Tibial nerve (tissue), 4 donors: Measurements from ENCODE around the gene PIPOX.

Experiments
- EP300 ChIP-seq, 2 donors: sonication (generic); formaldehyde crosslinking; IDR thresholded peaks; one replicate each; pipeline ENCODE4 v1.6.1; 2017; ENCODE audit warnings: antibody characterized with exemption in 2 of 2, mild to moderate bottlenecking in 1 of 2
- POLR2A ChIP-seq, 2 donors: fragments of 450-650 bp; IDR thresholded peaks; one replicate each; pipeline ENCODE4 v1.6.1; 2017; ENCODE audit warnings: antibody characterized with exemption in 2 of 2, mild to moderate bottlenecking in 2 of 2, moderate library complexity in 2 of 2
- TF ChIP-seq, protein P1 (sequence below), 5 experiments: fragments of 200-600 bp in 3 of 5; fragments of 450-650 bp in 2 of 5; sonication (generic) in 3 of 5; IDR thresholded peaks; one replicate each; pipeline ENCODE4 v1.5.1; 2016 to 2019; ENCODE audit warnings: antibody characterized with exemption in 5 of 5, mild to moderate bottlenecking in 3 of 5, moderate library complexity in 2 of 5

DNA sequence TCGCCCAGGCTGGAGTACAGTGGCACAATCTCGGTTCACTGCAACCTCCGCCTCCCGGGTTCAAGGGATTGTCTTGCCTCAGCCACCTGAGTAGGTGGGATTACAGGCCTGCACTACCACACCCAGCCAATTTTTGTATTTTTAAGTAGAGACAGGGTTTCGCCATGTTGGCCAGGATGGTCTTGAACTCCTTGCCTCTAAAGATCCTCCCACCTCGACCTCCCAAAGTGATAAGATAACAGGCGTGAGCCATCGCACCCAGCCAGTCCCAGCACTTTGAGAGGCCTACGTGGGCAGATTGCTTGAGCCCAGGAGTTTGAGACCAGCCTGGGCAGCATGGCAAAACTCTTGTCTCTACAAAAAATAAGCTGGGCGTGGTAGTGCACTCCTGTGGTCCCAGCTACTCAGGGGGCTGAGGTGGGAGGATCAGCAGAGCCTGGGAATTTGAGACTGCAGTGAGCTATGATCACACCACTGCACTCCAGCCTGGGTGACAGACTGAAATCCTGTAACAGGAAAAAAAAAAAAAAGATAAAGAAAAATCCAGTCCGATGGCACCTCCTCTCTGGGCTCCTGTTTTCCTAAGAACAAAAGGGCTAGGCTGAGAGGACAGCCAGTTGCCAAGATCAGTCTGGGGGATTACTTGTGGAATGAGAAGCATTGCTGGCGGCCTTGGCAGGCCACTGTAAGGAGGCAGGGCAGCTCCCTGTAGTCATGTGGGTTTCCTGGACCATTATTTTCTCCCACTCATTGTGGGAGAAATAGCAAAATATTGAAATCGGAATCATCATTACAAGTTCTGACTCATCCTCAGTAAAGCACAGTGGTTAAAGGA, 3.0 kb upstream of the PIPOX start:
- no peak for TF ChIP-seq POLR2A (IDR thresholded peaks at IDR 0.05)
- TF ChIP-seq, protein P1, sequence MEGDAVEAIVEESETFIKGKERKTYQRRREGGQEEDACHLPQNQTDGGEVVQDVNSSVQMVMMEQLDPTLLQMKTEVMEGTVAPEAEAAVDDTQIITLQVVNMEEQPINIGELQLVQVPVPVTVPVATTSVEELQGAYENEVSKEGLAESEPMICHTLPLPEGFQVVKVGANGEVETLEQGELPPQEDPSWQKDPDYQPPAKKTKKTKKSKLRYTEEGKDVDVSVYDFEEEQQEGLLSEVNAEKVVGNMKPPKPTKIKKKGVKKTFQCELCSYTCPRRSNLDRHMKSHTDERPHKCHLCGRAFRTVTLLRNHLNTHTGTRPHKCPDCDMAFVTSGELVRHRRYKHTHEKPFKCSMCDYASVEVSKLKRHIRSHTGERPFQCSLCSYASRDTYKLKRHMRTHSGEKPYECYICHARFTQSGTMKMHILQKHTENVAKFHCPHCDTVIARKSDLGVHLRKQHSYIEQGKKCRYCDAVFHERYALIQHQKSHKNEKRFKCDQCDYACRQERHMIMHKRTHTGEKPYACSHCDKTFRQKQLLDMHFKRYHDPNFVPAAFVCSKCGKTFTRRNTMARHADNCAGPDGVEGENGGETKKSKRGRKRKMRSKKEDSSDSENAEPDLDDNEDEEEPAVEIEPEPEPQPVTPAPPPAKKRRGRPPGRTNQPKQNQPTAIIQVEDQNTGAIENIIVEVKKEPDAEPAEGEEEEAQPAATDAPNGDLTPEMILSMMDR (IDR thresholded peaks at IDR 0.05), result no peak
- TF ChIP-seq EP300 (IDR thresholded peaks at IDR 0.05), result no peak
